SU-DHL-6 (cell line): Measurements from ENCODE around the gene TRDN.
"Not testable (repeated sequence)": the region's sequence is repeated elsewhere in the genome, so short reads cannot be mapped to it uniquely, and the experiment has no call there.

Experiments used
- H2AFZ ChIP-seq: fragments of 200-600 bp; sonication (generic); 2 replicates; pipeline ENCODE4 v1.6.1; 2014; ENCODE audit warnings: low read depth, mild to moderate bottlenecking, moderate library complexity, mixed read lengths, antibody characterized with exemption, low read length; ENCODE audit not compliant: severe bottlenecking
- H3F3A ChIP-seq: fragments of 200-600 bp; shearing (Covaris generic); 2 replicates; pipeline ENCODE4 v1.6.0; 2016; ENCODE audit warnings: antibody characterized with exemption, mild to moderate bottlenecking; ENCODE audit not compliant: insufficient read depth
- H3K27ac ChIP-seq: fragments of 200-600 bp; sonication (generic); 2 replicates; pipeline ENCODE4 v1.5.1; 2016; ENCODE audit warnings: low read depth, mild to moderate bottlenecking, low read length, moderate library complexity, mixed read lengths
- H3K27me3 ChIP-seq: fragments of 200-600 bp; sonication (generic), shearing (Covaris generic); 2 replicates; pipeline ENCODE4 v1.6.0; 2014; ENCODE audit warnings: mild to moderate bottlenecking, low read length
- H3K36me3 ChIP-seq: fragments of 200-600 bp; sonication (generic); 2 replicates; pipeline ENCODE4 v1.6.1; 2014; ENCODE audit warnings: mild to moderate bottlenecking, low read length, mixed read lengths
- H3K4me2 ChIP-seq: fragments of 300-600, 200-600 bp; shearing (Covaris generic), sonication (generic); 2 replicates; pipeline ENCODE4 v1.6.0; 2014; ENCODE audit warnings: low read length, low read depth, mild to moderate bottlenecking; ENCODE audit not compliant: poor library complexity, severe bottlenecking
- H3K4me3 ChIP-seq: fragments of 200-600 bp; sonication (generic); 2 replicates; pipeline ENCODE4 v1.5.1; 2014; ENCODE audit warnings: antibody characterized with exemption, low read length, mild to moderate bottlenecking, mixed read lengths; ENCODE audit not compliant: insufficient read depth, poor library complexity, severe bottlenecking
- H3K79me2 ChIP-seq: fragments of 200-600 bp; sonication (generic); 2 replicates; pipeline ENCODE4 v1.6.1; 2014; ENCODE audit warnings: mild to moderate bottlenecking, low read length, moderate library complexity; ENCODE audit not compliant: insufficient read depth
- H3K9ac ChIP-seq: fragments of 200-600 bp; sonication (generic); 2 replicates; pipeline ENCODE4 v1.7.0; 2014; ENCODE audit warnings: mild to moderate bottlenecking, low read length
- H3K9me2 ChIP-seq: fragments of 200-600 bp; sonication (generic); replicated peaks from 2 replicates; pipeline ENCODE4 v1.6.1; 2014; ENCODE audit warnings: low read length; ENCODE audit not compliant: insufficient read depth
- H3K9me3 ChIP-seq: fragments of 200-600 bp; sonication (generic); 2 replicates; pipeline ENCODE4 v1.6.1; 2014; ENCODE audit warnings: low read length, mixed read lengths; ENCODE audit not compliant: insufficient read depth
- H4K20me1 ChIP-seq: fragments of 200-600 bp; sonication (generic); 2 replicates; pipeline ENCODE4 v1.6.1; 2014; ENCODE audit warnings: low read depth, mild to moderate bottlenecking, antibody characterized with exemption, low read length, moderate library complexity, mixed read lengths
- EZH2phosphoT487 ChIP-seq: fragments of 200-600 bp; sonication (generic), shearing (Covaris generic); conservative IDR thresholded peaks from 2 replicates; pipeline ENCODE4 v1.6.1; 2018; ENCODE audit warnings: mild to moderate bottlenecking, antibody characterized with exemption, low read length, moderate library complexity, mixed read lengths
- TF ChIP-seq, protein P1 (sequence below): fragments of 200-600 bp; sonication (generic); IDR thresholded peaks from one replicate; pipeline ENCODE4 v1.5.1; 2017; ENCODE audit warnings: antibody characterized with exemption, mild to moderate bottlenecking, low read length, moderate library complexity; ENCODE audit not compliant: insufficient read depth, poor library complexity, severe bottlenecking

TRDN gene

DNA sequence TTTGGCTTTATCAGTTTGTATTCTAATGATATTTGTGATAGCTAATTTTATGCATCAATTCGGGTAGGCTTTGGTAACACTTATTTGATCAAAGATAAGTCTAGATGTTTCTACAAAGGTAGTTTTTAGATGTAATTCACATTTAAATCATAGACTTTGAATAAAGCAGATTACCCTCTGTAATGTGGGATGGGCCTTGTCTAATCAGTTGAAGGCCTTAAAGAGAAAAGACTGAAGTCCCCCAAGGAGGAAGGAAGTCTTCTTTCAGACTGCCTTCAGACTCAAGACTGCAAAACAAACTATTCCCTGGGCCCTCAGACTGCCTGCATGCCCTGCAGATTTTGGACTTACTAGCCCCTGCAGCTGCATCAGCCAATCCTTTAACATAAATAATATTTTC lies 178.5 kb downstream of the TRDN start:
- Histone ChIP-seq H3K9me2 (no peaks in the 10 kb centered on the region), H2AFZ (no peak overlapping the region), H3K4me3 (no peak overlapping the region), H3K27ac (no peak overlapping the region), H3K9me3 (no peaks in the 10 kb centered on the region), H3K27me3 (no peaks in the 10 kb centered on the region), H3F3A (no peaks in the 10 kb centered on the region), H3K9ac (no peak overlapping the region), H3K79me2 (no peaks in the 10 kb centered on the region), H3K4me2 (no peak overlapping the region), H3K36me3 (no peaks in the 10 kb centered on the region), H4K20me1 (no peaks in the 10 kb centered on the region)
- TF ChIP-seq, protein P1, sequence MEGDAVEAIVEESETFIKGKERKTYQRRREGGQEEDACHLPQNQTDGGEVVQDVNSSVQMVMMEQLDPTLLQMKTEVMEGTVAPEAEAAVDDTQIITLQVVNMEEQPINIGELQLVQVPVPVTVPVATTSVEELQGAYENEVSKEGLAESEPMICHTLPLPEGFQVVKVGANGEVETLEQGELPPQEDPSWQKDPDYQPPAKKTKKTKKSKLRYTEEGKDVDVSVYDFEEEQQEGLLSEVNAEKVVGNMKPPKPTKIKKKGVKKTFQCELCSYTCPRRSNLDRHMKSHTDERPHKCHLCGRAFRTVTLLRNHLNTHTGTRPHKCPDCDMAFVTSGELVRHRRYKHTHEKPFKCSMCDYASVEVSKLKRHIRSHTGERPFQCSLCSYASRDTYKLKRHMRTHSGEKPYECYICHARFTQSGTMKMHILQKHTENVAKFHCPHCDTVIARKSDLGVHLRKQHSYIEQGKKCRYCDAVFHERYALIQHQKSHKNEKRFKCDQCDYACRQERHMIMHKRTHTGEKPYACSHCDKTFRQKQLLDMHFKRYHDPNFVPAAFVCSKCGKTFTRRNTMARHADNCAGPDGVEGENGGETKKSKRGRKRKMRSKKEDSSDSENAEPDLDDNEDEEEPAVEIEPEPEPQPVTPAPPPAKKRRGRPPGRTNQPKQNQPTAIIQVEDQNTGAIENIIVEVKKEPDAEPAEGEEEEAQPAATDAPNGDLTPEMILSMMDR, result no peak
- no peak for TF ChIP-seq EZH2phosphoT487

DNA sequence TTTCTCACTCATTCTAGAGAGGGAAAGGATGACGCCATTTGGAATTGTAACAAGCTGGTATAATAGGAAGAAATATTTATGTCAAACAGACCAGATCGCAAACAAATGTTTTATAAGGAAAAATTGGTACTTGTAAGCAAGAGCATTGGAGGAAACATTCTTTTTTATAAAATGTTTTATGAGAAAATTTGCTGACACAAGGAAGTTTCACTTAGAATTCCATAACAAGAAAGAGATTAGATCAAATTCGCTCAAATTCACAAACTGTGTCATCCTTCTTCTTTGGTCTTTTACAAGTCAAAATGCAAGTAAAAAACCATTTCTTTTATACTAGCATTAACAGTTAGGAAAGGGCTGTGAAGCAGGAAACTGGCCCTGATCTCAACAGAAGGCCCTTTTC lies 179.9 kb downstream of the TRDN start:
- no peaks in the 10 kb centered on the region for H4K20me1 ChIP-seq
- TF ChIP-seq EZH2phosphoT487, result no peak
- TF ChIP-seq, protein P1, result no peak
- no peak overlapping the region for H2AFZ ChIP-seq
- H3K9me3 ChIP-seq, result no peaks in the 10 kb centered on the region
- H3K27ac ChIP-seq, result no peak overlapping the region
- no peaks in the 10 kb centered on the region for H3K79me2 ChIP-seq
- H3K9me2 ChIP-seq, result no peaks in the 10 kb centered on the region
- no peaks in the 10 kb centered on the region for H3K36me3 ChIP-seq
- H3K27me3 ChIP-seq, result no peaks in the 10 kb centered on the region
- H3F3A ChIP-seq, result no peaks in the 10 kb centered on the region
- no peak overlapping the region for H3K4me3 ChIP-seq
- no peak overlapping the region for H3K4me2 ChIP-seq
- H3K9ac ChIP-seq, result no peak overlapping the region

DNA sequence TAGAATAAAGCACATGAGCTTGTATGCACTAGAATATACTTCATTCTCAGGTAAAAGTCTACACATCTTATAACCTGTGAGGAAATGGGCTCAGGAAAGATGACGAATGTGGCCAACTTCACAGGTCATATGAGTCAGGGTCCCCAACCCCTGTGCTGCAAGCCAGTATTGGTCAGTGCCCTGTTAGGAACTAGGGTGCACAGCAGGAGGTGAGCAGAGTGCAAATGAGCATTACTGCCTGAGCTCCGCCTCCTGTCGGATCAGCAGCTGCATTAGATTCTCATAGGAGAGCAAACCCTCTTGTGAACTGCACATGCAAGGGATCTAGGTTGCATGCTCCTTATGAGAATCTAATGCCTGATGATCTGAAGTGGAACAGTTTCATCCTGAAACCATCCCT lies 182.3 kb downstream of the TRDN start:
- H3K27me3 ChIP-seq, result no peaks in the 10 kb centered on the region
- H4K20me1 ChIP-seq, result no peaks in the 10 kb centered on the region
- no peak for TF ChIP-seq EZH2phosphoT487
- TF ChIP-seq, protein P1, result no peak
- H3K4me3 ChIP-seq, result no peak overlapping the region
- no peak overlapping the region for H3K4me2 ChIP-seq
- H3K9me2 ChIP-seq, result no peaks in the 10 kb centered on the region
- H3F3A ChIP-seq, result no peaks in the 10 kb centered on the region
- H3K9ac ChIP-seq, result no peak overlapping the region
- H2AFZ ChIP-seq, result no peak overlapping the region
- H3K9me3 ChIP-seq, result no peaks in the 10 kb centered on the region
- H3K27ac ChIP-seq, result no peak overlapping the region
- no peaks in the 10 kb centered on the region for H3K79me2 ChIP-seq
- H3K36me3 ChIP-seq, result no peaks in the 10 kb centered on the region

DNA sequence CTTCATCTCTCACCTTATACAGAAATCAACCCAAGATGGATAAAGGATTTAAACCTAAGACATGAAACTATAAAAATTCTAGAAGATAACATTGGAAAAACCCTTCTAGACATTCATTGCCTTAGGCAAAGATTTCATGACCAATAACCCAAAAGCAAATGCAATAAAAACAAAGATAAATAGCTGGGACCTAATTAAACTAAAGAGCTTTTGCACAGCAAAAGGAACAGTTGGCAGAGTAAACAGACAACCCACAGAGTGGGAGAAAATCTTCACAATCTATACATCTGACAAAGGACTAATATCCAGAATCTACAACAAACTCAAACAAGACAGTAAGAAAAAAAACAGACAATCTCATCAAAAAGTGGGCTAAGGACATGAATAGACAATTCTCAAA lies 183.7 kb downstream of the TRDN start:
- H3K36me3 ChIP-seq, H3K4me3 ChIP-seq, H3K27me3 ChIP-seq, H2AFZ ChIP-seq, H3F3A ChIP-seq, H3K9me3 ChIP-seq, H3K9ac ChIP-seq, H3K9me2 ChIP-seq, H3K79me2 ChIP-seq, H3K4me2 ChIP-seq, H4K20me1 ChIP-seq, H3K27ac ChIP-seq: not testable (repeated sequence)
